EL (cell line): Measurements from ENCODE around the gene DOCK3.
"Not testable (repeated sequence)": the region's sequence is repeated elsewhere in the genome, so short reads cannot be mapped to it uniquely, and the experiment has no call there.

Source experiments
- DNase-seq: peaks from one replicate; pipeline ENCODE4 v3.0.0-alpha.2; 2016

DOCK3 gene

DNA sequence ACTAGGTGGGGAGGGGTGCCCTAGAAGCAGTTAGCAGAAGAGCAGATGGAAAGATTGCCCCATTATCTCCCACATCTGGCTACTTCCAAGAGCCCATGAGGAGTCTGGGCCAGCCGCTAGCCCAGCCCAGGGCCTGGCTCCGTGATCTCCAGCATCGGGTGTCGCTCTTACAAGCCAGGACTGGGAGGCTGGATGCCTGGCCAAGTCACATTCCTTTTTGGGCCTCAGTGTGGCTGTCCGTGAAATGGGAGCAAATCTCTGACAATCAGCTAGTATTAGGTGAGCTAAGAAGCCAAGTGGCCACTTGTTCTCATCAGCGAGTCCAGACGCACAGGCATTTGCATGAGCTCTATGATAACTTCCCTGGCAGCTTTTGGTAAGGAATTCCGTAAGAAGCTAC is 23.3 kb upstream of the DOCK3 start:
- DNase-seq, result no peak

GRCh38 chr3:50651920-50652529 is 22.7 kb upstream of the DOCK3 start:
- no peak for DNase-seq

DNA sequence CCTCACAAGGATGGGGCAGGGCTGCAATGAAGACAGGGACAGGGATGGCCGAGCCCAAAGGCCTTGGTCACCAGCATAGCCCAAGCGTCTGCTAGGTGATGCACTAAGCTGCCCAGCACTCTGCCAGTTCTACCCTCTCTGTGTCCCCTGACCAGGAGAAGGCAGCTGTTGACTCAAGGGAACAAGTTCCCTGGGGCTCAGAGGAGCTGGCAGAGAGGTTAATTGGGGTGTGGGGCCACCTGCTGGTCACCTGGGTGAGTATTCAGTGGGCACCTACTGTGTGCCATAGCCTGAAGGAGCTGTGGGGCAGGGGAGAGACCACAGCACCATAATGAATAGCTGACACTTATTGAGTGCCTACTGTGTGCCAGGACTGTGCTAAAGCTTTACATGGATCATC is 22.0 kb upstream of the DOCK3 start:
- peak; percentile 39 for DNase-seq

DNA sequence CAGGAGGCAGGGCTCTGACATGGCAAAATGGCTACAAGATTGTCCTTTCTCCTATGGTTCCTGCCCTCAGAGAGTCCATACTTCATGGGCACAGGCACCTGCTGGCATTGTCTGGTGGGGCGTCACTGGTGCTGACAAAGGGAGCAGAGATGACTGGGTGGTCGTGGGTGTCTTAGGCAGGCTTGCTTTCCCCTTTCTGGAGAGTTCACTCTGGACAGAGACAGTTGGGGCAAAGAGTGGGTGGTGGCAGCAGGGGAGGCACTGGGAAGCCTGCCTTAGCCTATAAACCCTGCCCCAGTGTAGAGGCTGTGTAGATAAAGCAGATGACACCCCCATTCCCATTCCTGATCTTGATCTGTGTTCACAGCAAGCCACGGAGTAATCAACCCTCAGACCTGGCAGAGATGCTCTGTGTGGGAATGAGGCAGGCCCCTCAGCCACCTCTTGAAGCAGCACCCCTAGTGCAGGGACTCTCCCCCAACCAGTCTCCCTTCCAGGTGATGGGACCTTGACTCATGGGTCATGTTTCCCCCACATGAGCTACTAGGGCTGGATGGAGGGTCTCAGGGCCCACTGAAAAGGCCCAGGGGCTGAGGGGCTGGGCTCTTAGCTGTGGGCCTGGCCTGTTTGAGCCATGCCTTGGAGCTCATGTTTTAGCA is 20.7 kb upstream of the DOCK3 start:
- DNase-seq, result no peak

DNA sequence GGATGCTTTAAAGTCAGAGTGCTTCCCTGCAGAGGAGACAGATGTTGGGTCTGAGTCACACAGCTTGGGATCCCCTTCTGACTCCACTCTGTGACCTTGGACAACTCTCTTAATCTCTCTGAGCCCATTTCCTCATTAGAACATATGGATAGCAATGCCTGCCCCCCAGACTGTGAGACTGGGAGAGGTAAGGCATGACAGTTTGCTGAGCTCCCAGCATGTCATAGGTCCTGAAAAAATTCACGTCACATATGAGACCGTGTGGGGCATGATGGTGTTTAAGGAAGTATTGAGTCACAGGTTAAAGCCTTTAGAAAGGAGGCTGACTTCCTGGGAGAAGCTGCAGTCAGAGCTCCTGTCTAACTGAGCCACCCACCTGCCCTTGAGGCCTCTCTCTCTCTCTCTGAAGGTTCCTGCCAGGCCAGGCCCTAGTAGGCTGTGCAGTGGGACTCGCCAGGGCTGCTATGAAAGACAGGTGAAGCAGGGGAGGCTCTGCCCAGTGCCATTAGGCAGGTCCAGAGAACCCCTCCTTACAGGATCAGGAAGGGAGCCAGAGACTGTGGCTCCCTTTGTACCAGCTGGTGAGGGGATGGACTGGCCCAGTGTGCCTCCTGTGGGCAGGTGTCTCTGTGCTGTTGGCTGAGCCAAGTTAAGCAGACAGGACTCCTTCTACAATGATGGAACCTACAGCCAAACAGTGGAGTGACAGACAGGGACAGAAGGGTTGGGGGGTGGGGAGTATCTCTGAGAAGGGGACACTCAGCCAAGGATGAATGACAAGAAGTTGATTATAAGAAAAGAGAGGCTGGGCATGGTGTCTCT is 19.5 kb upstream of the DOCK3 start:
- DNase-seq, result peak; percentile 29

GRCh38 chr3:50656417-50657195 is 18.1 kb upstream of the DOCK3 start:
- DNase-seq, result no peak

DNA sequence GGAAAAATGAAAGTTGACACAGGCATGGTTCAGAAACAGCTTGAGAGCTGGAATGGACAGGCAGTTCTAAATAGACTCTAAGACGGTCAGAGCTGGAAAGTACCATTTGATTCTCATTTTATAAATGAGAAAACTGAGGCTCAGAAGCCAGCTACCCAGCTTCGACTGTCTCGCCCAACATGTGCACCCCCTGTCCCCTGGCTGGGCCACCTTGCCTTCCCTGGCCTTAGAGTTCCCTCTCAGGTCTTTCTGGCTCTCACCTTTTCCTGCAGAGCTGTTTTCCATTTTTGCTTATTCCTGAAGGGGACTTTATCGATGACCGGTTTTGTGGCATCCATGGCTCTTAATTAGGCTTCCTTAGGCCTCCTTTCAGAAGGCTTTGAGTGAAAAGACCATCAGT is 17.3 kb upstream of the DOCK3 start:
- no peak for DNase-seq

DNA sequence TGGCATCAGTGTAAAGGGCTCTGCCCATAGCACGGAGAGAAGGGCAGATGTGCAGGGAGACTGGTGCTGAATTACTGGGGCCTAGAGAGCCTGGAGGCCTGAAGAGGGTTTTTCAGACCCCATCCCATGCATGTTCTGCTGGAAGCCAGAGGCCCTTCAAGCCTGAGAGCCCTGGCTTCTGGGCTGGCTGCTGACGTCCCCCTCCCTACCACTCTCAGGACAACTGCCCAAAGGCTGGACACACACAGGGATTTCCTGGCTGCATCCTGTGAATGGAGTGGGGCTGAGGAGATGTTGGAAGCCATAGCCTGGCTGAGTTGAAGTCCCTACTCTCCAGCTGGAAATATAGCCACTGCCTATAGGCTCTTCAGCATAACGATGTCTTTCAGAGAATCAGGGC is 16.9 kb upstream of the DOCK3 start:
- DNase-seq, result no peak

DNA sequence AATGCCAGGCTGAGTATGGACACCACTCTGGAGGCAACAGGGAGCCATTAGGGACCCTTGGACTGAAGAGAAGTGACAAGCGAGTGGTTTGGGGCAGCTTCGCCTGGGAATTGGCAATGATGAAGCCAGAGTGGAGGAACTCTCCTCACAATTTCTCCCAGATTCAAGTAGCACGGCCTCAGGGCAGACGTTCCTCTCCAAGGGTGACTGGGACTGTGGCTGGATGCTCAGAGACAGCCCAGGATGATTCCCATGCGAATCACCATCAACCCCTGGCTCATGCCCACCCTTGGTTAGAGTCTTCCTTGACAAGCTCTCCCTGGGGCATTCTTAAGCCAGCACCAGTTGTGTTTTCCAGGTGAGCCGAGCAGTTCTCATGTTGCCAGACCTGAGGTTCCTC is 16.3 kb upstream of the DOCK3 start:
- peak; percentile 69 for DNase-seq

- no peak for DNase-seq
These were observed 15.9 kb upstream of the DOCK3 start for GRCh38 chr3:50658831-50659230.

- no peak for DNase-seq
These were observed 14.3 kb upstream of the DOCK3 start for GRCh38 chr3:50660386-50660785.

GRCh38 chr3:50661321-50661837 is 13.3 kb upstream of the DOCK3 start:
- DNase-seq, result no peak

DNA sequence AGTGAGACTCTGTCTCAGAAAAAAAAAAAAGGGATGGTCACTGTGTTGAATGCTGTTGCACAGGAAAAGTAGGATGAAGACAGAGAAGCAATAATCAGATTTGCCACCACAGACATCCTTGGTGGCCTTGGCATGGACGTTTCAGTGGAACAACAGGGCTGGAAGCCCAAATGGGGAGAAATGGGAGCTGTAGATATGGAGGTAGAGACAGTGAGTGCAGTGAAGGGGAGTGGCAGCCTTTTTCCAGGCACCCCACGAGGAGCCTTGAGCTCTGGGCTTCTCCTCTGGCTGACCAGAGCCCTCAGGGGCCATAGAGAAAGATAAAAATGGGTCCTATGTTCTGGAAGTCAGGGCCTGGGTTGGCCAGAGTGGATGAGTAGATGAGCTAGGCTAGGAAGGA is 12.3 kb upstream of the DOCK3 start:
- DNase-seq, result no peak

- DNase-seq, result no peak
These were observed 9.5 kb upstream of the DOCK3 start for GRCh38 chr3:50665081-50665840.

GRCh38 chr3:50665841-50666115 is 8.9 kb upstream of the DOCK3 start:
- not testable (repeated sequence) for DNase-seq

DNA sequence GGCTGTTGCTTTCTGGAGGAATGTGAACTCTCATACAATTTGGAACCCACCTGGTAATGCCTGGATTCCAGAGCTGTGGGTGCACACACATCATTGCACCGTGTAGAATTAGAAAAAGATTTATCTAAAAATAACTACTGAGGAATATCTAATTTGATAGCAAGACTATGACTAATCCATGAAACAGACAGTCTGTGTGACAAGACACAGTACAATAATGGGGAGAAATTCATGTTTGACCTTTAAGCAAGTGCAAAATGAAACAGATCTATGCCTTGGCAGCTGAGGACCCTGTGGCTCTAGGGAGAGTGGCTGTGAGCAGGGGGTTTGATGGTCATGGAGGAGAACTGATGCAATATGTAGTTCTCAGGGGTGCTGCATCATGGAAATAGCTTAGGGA is 7.9 kb upstream of the DOCK3 start:
- DNase-seq, result no peak

DNA sequence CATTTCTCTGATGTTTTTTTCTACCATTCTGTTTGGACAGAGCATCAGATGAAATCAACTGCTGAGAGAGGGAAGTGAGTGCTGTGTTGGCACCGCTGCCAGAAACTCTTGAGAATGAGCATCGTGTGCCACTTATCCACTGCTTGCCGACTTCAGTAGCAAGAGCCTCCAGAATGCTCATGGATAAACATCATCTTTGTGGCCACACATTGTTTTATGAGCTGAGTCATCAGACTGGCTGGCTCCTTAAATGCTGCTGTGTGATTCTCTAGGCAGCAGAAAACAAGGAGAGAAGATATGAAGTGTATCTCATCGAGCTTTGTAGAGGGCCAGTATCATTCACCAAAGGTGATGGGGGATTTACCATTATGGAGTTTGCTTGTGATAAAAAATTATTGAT is 3.4 kb upstream of the DOCK3 start:
- DNase-seq, result peak; percentile 84

DNA sequence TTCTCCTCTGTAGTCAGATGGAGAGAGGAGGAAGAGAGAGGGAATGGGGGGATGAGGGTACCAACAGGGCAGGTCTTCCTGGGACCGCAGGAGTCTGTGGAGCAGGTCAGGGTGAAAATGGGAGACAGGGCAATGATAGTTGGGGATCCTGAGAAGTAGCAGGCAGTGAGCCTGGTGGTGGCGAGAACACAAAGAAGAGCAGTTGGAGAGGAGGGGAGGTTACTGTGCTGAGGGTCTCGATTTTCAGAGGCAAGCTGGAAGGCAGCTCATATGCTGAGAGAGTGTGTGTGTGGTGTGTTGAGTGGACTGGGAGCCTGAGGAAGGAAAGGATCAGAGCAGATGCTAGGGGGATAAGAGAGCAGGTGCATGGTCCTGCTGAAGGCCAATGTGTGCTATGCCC is 2.1 kb upstream of the DOCK3 start:
- DNase-seq, result no peak

DNA sequence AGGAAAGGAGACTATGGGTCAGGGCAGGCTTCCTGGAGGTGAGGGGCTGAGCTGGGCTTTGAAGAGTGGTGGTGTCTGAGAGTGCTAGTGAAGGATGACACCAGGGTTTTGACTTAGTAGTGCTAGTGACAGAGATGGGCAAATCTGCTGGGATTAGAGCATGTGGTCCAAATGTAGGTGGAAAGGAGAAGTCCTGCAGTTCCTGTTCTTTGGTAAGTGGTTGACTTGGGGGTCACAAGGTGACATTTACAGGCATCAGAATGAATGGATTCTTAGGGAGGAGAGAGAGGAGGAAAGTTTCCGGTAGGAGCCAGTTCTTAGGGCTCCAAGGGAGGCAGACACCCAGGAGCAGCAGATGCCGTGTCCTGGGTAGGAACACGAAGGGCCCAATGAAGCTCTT is 796 bp upstream of the DOCK3 start:
- no peak for DNase-seq

DNA sequence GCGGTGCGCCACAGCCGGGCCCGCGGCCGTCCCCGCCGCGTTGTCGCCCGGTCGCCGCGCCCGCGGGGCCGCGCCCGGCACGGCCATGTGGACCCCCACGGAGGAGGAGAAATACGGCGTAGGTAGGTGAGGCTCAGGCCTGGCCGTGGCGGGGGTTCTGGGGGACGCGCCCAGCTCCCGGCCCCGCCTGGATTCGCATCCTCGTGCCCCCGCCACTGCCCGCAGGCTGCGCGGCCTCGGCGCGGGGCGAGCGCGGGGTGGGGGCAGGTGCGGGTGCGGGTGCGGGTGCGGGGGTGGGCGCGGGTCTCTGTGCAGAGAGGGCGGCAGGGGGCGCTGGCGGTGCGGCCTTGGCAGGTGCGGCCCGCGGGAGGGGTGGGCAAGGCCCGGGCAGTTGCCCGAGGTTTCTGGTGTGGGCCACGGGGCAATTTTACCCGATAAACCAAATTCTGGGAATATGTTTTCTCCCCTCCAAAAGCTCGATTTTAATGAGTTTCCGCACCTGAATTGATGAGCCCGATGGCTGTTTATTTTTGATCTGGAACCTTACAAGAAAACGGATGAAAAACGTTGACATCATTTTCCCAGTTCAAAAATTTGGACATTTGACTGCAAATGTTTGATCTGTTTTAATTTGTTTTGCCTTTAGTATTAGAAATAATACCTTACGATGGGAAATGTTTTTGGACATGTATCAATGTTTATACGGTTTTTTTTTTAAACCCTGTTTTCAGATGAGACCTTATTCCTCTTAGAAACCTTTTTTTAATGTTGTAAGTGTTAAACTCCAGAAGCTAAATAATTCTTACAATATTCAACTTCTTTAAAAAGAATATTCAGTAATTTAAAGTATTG is 678 bp downstream of the DOCK3 start:
- DNase-seq, result no peak

DNA sequence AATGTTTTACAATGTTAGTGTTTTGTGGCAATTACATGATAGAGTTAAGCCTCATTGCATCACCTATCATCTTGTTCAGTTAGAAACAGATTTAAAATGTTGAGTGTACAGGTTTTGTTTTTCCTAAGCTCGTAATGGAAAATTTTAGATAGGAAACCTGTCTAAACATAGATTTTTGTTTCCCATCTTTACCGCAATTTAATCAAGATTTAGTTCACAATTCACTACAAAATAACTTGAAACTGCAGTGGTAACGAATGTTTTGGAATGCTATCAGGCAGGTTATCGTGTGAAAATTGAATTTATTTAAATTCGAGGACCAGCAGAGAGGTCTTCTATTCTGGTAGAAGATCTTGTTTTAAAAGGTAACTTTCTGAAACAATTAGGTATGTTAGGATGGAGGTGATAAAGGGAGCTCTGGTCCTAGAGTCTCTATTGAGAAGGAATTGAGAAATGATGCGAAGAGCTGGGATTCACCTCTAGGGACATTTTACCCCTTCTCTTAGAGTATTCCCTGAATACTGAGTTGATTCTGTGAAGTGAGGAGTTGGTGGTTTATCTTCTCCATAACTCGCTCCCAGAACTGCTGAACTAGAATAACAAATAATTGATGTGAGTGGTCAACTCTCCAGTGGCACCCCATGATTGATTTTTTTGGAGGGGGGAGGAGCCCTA is 1.4 kb downstream of the DOCK3 start:
- DNase-seq, result no peak
